Measurements from ENCODE around the gene ALS2CL. TPM values are rescaled to one million over a fixed set of nuclear protein-coding genes. Genes with fewer than 3 reads are reported as not detected.
A peak's percentile ranks its signal among the peaks of the same experiment; 100 is the strongest.

Gene ALS2CL
- total and polyA plus RNA-seq, 9 donors: 3.3 to 13.2 (median 6.2) TPM

DNA sequence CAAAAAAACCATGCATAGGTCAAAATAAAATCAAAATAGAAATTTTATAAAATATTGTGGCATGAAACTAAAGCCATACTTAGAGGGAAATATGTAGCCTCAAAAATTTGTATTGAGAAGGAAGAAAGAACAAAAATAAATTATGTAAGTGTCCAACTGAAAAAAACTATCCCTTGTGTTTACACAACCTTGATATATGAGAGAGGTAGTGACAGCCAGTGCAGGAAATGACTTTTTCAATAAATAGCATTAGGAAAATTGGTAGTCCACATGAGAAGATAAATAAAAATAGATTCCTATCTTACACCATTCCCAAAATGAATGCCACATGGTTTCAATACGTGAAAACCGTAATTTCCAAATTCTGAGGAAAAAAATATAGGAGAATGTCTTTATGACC, 37.3 kb upstream of the ALS2CL start:
- no peaks in the 10 kb centered on the region for H3K36me3 ChIP-seq
- TF ChIP-seq EP300 (IDR thresholded peaks at IDR 0.05) (no peak), POLR2A (IDR thresholded peaks at IDR 0.05) (no peak)
- TF ChIP-seq, protein P1, sequence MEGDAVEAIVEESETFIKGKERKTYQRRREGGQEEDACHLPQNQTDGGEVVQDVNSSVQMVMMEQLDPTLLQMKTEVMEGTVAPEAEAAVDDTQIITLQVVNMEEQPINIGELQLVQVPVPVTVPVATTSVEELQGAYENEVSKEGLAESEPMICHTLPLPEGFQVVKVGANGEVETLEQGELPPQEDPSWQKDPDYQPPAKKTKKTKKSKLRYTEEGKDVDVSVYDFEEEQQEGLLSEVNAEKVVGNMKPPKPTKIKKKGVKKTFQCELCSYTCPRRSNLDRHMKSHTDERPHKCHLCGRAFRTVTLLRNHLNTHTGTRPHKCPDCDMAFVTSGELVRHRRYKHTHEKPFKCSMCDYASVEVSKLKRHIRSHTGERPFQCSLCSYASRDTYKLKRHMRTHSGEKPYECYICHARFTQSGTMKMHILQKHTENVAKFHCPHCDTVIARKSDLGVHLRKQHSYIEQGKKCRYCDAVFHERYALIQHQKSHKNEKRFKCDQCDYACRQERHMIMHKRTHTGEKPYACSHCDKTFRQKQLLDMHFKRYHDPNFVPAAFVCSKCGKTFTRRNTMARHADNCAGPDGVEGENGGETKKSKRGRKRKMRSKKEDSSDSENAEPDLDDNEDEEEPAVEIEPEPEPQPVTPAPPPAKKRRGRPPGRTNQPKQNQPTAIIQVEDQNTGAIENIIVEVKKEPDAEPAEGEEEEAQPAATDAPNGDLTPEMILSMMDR (IDR thresholded peaks at IDR 0.05): no peak
- intact Hi-C loops (cut with DNase I): no loop called here
- WGBS, 3 donors: 61 to 69% (median 68%) methylated on average over 2 of the region's 2 CpGs
- H3K27ac ChIP-seq: no peak overlapping the region
- no peaks in the 10 kb centered on the region for H3K27me3 ChIP-seq
- DNase-seq: no peak
- H3K9me3 ChIP-seq: no peaks in the 10 kb centered on the region
- H3K4me1 ChIP-seq (ENCODE audit: insufficient read depth): no peaks in the 10 kb centered on the region
- no peak overlapping the region for H3K4me3 ChIP-seq

DNA sequence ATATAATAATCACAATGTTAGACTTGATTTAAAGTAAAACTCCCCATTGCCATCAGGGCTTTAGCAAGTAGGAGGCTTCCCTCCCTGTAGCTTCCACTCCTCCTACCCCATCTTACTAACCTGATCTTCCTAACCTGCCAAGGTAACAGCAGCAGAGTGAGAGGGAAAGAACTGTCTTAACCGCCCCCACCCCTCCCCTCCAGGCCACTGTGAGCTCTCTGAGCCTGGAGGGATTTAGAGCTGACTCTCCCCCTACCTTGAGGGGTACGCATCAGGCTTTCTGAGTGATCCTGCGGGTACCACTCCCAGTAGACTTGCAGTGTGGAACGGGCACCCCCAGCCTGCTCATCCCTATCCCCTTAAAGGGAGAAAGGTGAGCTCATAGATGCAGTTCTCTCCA, 35.6 kb upstream of the ALS2CL start:
- no peaks in the 10 kb centered on the region for H3K4me1 ChIP-seq (ENCODE audit: insufficient read depth)
- H3K36me3 ChIP-seq: no peaks in the 10 kb centered on the region
- intact Hi-C loops (cut with DNase I): no loop called here
- no peaks in the 10 kb centered on the region for H3K9me3 ChIP-seq
- no peak overlapping the region for H3K27ac ChIP-seq
- H3K27me3 ChIP-seq: no peaks in the 10 kb centered on the region
- H3K4me3 ChIP-seq: no peak overlapping the region
- 83 to 87% (median 83%) methylated on average over 4 of the region's 4 CpGs for WGBS, 3 donors
- no peak for DNase-seq
- TF ChIP-seq EP300 (IDR thresholded peaks at IDR 0.05) (no peak), POLR2A (IDR thresholded peaks at IDR 0.05) (no peak)
- TF ChIP-seq, protein P1 (IDR thresholded peaks at IDR 0.05): no peak

DNA sequence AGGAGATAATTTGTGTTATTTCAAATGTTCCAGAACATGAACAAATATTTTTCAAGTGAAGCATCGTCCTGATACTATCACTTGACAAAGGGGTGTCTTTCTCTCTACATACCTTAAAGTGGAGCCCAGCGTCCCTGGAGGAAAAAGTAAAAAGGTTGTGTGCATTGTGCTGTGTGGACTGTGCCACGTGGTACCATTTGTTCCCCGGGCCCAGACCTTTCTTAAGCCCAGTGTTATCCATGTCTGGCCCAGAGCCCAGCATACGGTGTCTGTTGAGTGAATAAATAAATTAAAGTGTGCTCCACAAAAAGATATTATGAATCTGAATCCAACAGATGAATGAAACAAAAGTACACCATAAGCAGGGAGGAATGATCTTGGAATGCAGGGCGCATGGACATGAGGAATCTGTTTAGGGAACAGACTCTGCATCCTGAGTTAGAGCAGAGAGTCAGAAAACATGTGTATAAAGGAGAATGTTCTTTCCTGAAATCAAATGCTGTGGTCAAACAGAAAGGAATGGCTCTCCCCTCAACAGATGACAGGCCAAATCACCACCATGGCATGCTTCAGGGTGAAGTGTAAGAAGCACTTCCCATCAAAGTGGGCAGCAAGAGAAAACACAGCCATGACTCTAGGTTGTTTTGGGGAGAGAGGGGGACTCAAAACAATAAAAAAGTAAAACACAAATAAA, 32.3 kb upstream of the ALS2CL start:
- Histone ChIP-seq H3K9me3 (no peaks in the 10 kb centered on the region), H3K4me1 (ENCODE audit: insufficient read depth) (no peaks in the 10 kb centered on the region), H3K27me3 (no peaks in the 10 kb centered on the region), H3K36me3 (no peaks in the 10 kb centered on the region), H3K27ac (no peak overlapping the region), H3K4me3 (no peak overlapping the region)
- 16 to 17% (median 17%) methylated on average over 6 of the region's 6 CpGs for WGBS, 3 donors
- peak in 1 of 5 donors; percentile 14 for DNase-seq
- TF ChIP-seq EP300 (IDR thresholded peaks at IDR 0.05) (no peak), POLR2A (IDR thresholded peaks at IDR 0.05) (no peak)
- TF ChIP-seq, protein P1 (IDR thresholded peaks at IDR 0.05): no peak
- intact Hi-C loops (cut with DNase I): no loop called here

DNA sequence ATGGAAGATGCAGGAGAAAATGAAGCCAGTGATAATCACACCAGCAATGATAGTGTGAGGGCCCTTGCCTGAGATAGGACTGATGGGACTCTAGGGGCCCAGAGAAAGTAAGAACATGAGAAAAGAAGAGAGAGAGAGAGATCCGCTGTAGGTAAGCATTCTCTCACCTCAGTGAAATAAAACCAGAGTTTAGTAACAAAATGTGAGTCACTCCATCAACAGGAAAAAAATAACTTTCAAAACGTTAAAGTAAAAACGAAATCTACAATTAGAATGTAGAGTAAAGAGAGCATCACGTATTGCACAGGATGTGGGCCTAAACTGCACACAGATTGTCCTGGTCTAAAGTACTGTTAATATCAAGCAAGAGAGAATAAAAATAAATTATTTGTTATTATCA, 30.9 kb upstream of the ALS2CL start:
- H3K27ac ChIP-seq: no peak overlapping the region
- 64 to 77% (median 72%) methylated on average over 4 of the region's 4 CpGs for WGBS, 3 donors
- H3K36me3 ChIP-seq: no peaks in the 10 kb centered on the region
- TF ChIP-seq POLR2A (IDR thresholded peaks at IDR 0.05) (no peak), EP300 (IDR thresholded peaks at IDR 0.05) (no peak)
- TF ChIP-seq, protein P1 (IDR thresholded peaks at IDR 0.05): no peak
- H3K4me3 ChIP-seq: no peak overlapping the region
- no peak for DNase-seq
- no peaks in the 10 kb centered on the region for H3K27me3 ChIP-seq
- H3K9me3 ChIP-seq: no peaks in the 10 kb centered on the region
- intact Hi-C loops (cut with DNase I): no loop called here
- H3K4me1 ChIP-seq (ENCODE audit: insufficient read depth): no peaks in the 10 kb centered on the region

Measured in ovary (tissue), 9 donors.